CD4-positive, alpha-beta memory T cell (primary cell): Measurements from ENCODE around the gene COL5A1. TPM values are rescaled to one million over a fixed set of nuclear protein-coding genes. Genes with fewer than 3 reads are reported as not detected.

Source experiments
- CTCF ChIA-PET: fragments of 350-600 bp; sonication (Branson Sonifier 250); formaldehyde crosslinking; loops from one replicate; lab custom pipeline; 2021; ENCODE audit warnings: inconsistent platforms; ENCODE audit not compliant: partially characterized antibody; lab: Charles Lee
- POLR2A ChIA-PET: fragments of 350-600 bp; sonication (Branson Sonifier 250); formaldehyde crosslinking; loops from one replicate; lab custom pipeline; 2021; ENCODE audit not compliant: partially characterized antibody; lab: Charles Lee
- DNase-seq, 5 donors: peaks; one replicate each; pipeline versions ENCODE4 v3.0.0 to v3.0.0-alpha.2; 2020 to 2022; ENCODE audit warnings: mixed read lengths in 1 of 5
- H3K27ac ChIP-seq: one replicate; pipeline ENCODE4 v1.7.0; 2013; ENCODE audit warnings: low read depth, low read length
- H3K27me3 ChIP-seq: 2 replicates; pipeline ENCODE4 v1.7.0; 2013; ENCODE audit warnings: mild to moderate bottlenecking, low read length, moderate library complexity; ENCODE audit not compliant: insufficient read depth
- H3K36me3 ChIP-seq: 2 replicates; pipeline ENCODE4 v1.7.0; 2013; ENCODE audit warnings: mild to moderate bottlenecking, low read length, moderate library complexity; ENCODE audit not compliant: insufficient read depth
- H3K4me1 ChIP-seq: 2 replicates; pipeline ENCODE4 v1.7.0; 2013; ENCODE audit warnings: mild to moderate bottlenecking, low read length, moderate library complexity; ENCODE audit not compliant: insufficient read depth
- H3K4me3 ChIP-seq, 2 donors: one replicate each; pipeline ENCODE4 v1.7.0; 2013; ENCODE audit warnings: low read length in 2 of 2, mild to moderate bottlenecking in 1 of 2
- H3K9me3 ChIP-seq, 2 donors: one replicate each; pipeline ENCODE4 v1.7.0; 2013; ENCODE audit warnings: low read length in 2 of 2, control low read depth in 1 of 2; ENCODE audit not compliant: control insufficient read depth in 1 of 2
- H3K27ac Mint-ChIP-seq, 7 donors: one replicate each; pipeline ENCODE4 v1.8.0; 2020 to 2021; ENCODE audit warnings: mixed read lengths in 7 of 7, mild to moderate bottlenecking in 6 of 7, inconsistent platforms in 3 of 7, moderate library complexity in 3 of 7
- H3K27me3 Mint-ChIP-seq, 2 donors: one replicate each; pipeline ENCODE4 v1.8.0; 2020 to 2021; ENCODE audit warnings: mixed read lengths in 2 of 2
- H3K36me3 Mint-ChIP-seq, 2 donors: one replicate each; pipeline ENCODE4 v1.8.0; 2020 to 2021; ENCODE audit warnings: mixed read lengths in 2 of 2, inconsistent platforms in 1 of 2, mild to moderate bottlenecking in 1 of 2
- H3K4me1 Mint-ChIP-seq, 4 donors: one replicate each; pipeline ENCODE4 v1.8.0; 2020 to 2021; ENCODE audit warnings: mixed read lengths in 4 of 4, mild to moderate bottlenecking in 1 of 4
- H3K4me3 Mint-ChIP-seq, 8 donors: one replicate each; pipeline ENCODE4 v1.8.0; 2020 to 2021; ENCODE audit warnings: mixed read lengths in 8 of 8, mild to moderate bottlenecking in 7 of 8, moderate library complexity in 6 of 8, inconsistent platforms in 3 of 8
- H3K9me3 Mint-ChIP-seq, 8 donors: one replicate each; pipeline ENCODE4 v1.8.0; 2020 to 2021; ENCODE audit warnings: mixed read lengths in 8 of 8, mild to moderate bottlenecking in 5 of 8, inconsistent platforms in 3 of 8, moderate library complexity in 1 of 8
- intact Hi-C: fragments of 100-400 bp; cut with micrococcal nuclease; formaldehyde crosslinking; loops from one replicate; pipeline ENCODE4 v1.15.1; 2023
- polyA plus RNA-seq, 2 donors: library from polyadenylated mRNA; unstranded; fragments of 300-500 nt; fragmentation: Illumina TruSeq; gene quantifications; one replicate each; pipeline ENCODE4 v1.2.3, GENCODE V29; 2021
- total RNA-seq, 2 experiments: library from RNA; stranded (reverse); gene quantifications; one replicate each; pipeline ENCODE4 v1.2.3, GENCODE V29; 2021

The COL5A1 gene
- total and polyA plus RNA-seq, 4 experiments from 2014 or later = 0.36 to 1.6 (median 1.5) TPM; not detected in 1

GRCh38 chr9:134627417-134628353 is 13.9 kb upstream of the COL5A1 start:
- H3K9me3 ChIP-seq = no peaks in the 10 kb centered on the region
- DNase-seq = no peak
- no peak overlapping the region for H3K27ac ChIP-seq
- no peaks in the 10 kb centered on the region for H3K27me3 ChIP-seq
- H3K4me1 ChIP-seq = no peaks in the 10 kb centered on the region
- no peaks in the 10 kb centered on the region for H3K4me1 Mint-ChIP-seq
- intact Hi-C loops = no loop called here
- H3K27ac Mint-ChIP-seq = no peak overlapping the region
- ChIA-PET POLR2A (no interaction called here), CTCF (no interaction called here)
- no peak overlapping the region for H3K4me3 Mint-ChIP-seq
- H3K36me3 ChIP-seq = no peaks in the 10 kb centered on the region
- H3K9me3 Mint-ChIP-seq = no peaks in the 10 kb centered on the region
- H3K27me3 Mint-ChIP-seq = peaks cover 3 to 5% of the 10 kb centered on the region in 2 donors
- H3K4me3 ChIP-seq = no peak overlapping the region
- no peaks in the 10 kb centered on the region for H3K36me3 Mint-ChIP-seq

DNA sequence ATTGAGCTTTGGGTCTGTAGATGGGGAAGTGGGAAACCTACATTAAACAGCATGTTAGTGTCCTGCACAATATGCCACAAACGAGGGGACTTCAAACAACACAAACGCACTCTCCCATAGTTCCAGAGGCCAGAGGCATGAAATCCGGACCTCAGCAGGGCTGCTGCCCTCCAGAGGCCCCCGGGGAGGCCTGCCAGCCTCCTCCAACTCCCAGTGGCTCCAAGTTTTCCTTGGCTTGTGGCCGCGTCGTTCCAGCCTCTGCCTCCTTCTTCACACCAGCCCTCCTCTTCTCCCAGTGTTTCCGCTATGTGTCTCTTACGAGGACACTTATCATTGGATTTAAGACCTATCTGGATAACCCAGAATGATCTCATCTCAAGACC is 13.3 kb upstream of the COL5A1 start:
- CTCF ChIA-PET = no interaction called here
- Mint-ChIP-seq H3K4me1 (no peaks in the 10 kb centered on the region), H3K9me3 (no peaks in the 10 kb centered on the region), H3K27me3 (peaks cover 3 to 5% of the 10 kb centered on the region in 2 donors), H3K36me3 (no peaks in the 10 kb centered on the region), H3K4me3 (no peak overlapping the region), H3K27ac (no peak overlapping the region)
- no peaks in the 10 kb centered on the region for H3K27me3 ChIP-seq
- no peaks in the 10 kb centered on the region for H3K36me3 ChIP-seq
- H3K9me3 ChIP-seq = no peaks in the 10 kb centered on the region
- DNase-seq = no peak
- no peak overlapping the region for H3K4me3 ChIP-seq
- no peak overlapping the region for H3K27ac ChIP-seq
- POLR2A ChIA-PET = no interaction called here
- H3K4me1 ChIP-seq = no peaks in the 10 kb centered on the region
- intact Hi-C loops = no loop called here

DNA sequence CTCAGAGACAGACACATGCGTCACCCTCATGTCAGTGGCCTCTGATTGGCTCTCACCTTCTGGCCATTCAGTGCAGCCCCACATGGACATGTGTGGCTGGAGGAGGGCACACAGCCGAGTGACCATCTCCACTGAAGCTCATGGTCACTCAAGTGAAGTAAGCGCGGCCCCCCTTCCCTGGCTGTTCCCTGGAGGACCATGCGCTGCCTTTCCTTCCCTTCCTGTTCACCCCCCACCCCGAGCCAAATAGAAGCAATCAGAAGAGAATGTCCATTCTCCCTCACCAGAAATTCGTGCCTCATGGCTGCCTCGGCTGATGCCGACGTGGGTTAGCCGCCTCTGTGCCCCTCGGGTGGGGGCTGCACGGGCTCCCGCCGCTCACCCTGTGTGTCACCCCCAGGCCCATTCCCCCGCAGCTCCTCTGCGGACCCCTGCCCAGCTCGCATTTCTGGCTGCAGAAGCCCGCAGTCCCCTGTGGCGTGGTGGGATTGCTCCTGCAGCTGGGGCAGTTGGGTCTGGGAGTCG is 12.5 kb upstream of the COL5A1 start:
- no peak overlapping the region for H3K27ac Mint-ChIP-seq

GRCh38 chr9:134629586-134630392 is 11.8 kb upstream of the COL5A1 start:
- intact Hi-C loops = no loop called here
- DNase-seq = no peak
- POLR2A ChIA-PET = no interaction called here
- Mint-ChIP-seq H3K36me3 (no peaks in the 10 kb centered on the region), H3K27ac (no peak overlapping the region), H3K4me3 (no peak overlapping the region), H3K4me1 (no peaks in the 10 kb centered on the region), H3K9me3 (no peaks in the 10 kb centered on the region), H3K27me3 (peaks cover 1% of the 10 kb centered on the region in 2 donors)
- no peak overlapping the region for H3K27ac ChIP-seq
- no peaks in the 10 kb centered on the region for H3K4me1 ChIP-seq
- CTCF ChIA-PET = no interaction called here
- H3K9me3 ChIP-seq = no peaks in the 10 kb centered on the region
- no peaks in the 10 kb centered on the region for H3K27me3 ChIP-seq
- no peaks in the 10 kb centered on the region for H3K36me3 ChIP-seq
- H3K4me3 ChIP-seq = no peak overlapping the region

More for the DNA sequence above, 12.5 kb upstream of the COL5A1 start:
- no peaks in the 10 kb centered on the region for H3K9me3 ChIP-seq
- H3K27me3 Mint-ChIP-seq = peaks cover 1 to 5% of the 10 kb centered on the region in 2 donors
- no peaks in the 10 kb centered on the region for H3K36me3 ChIP-seq
- DNase-seq = no peak
- no peaks in the 10 kb centered on the region for H3K27me3 ChIP-seq
- ChIA-PET POLR2A (no interaction called here), CTCF (no interaction called here)
- no peak overlapping the region for H3K27ac ChIP-seq
- H3K4me1 ChIP-seq = no peaks in the 10 kb centered on the region
- no peaks in the 10 kb centered on the region for H3K4me1 Mint-ChIP-seq
- H3K4me3 Mint-ChIP-seq = no peak overlapping the region
- H3K4me3 ChIP-seq = no peak overlapping the region
- no peaks in the 10 kb centered on the region for H3K9me3 Mint-ChIP-seq
- intact Hi-C loops = no loop called here
- no peaks in the 10 kb centered on the region for H3K36me3 Mint-ChIP-seq

GRCh38 chr9:134630393-134630790 is 11.2 kb upstream of the COL5A1 start:
- POLR2A ChIA-PET = no interaction called here

GRCh38 chr9:134630861-134631260 is 10.7 kb upstream of the COL5A1 start:
- no peaks in the 10 kb centered on the region for H3K4me1 ChIP-seq
- H3K4me1 Mint-ChIP-seq = no peaks in the 10 kb centered on the region
- H3K4me3 ChIP-seq = no peak overlapping the region
- ChIA-PET POLR2A (no interaction called here), CTCF (no interaction called here)
- no peak overlapping the region for H3K27ac Mint-ChIP-seq
- H3K27me3 ChIP-seq = no peaks in the 10 kb centered on the region
- H3K27ac ChIP-seq = no peak overlapping the region
- intact Hi-C loops = no loop called here
- no peak for DNase-seq
- H3K9me3 Mint-ChIP-seq = no peaks in the 10 kb centered on the region
- H3K4me3 Mint-ChIP-seq = no peak overlapping the region
- no peaks in the 10 kb centered on the region for H3K9me3 ChIP-seq
- peaks cover 0 to 1% of the 10 kb centered on the region in 2 donors for H3K27me3 Mint-ChIP-seq
- H3K36me3 Mint-ChIP-seq = no peaks in the 10 kb centered on the region
- H3K36me3 ChIP-seq = no peaks in the 10 kb centered on the region

More at GRCh38 chr9:134630393-134630790, 11.2 kb upstream of the COL5A1 start:
- DNase-seq = no peak
- CTCF ChIA-PET = no interaction called here
- Histone ChIP-seq H3K9me3 (no peaks in the 10 kb centered on the region), H3K36me3 (no peaks in the 10 kb centered on the region), H3K4me1 (no peaks in the 10 kb centered on the region), H3K27me3 (no peaks in the 10 kb centered on the region), H3K4me3 (no peak overlapping the region), H3K27ac (no peak overlapping the region)
- Mint-ChIP-seq H3K36me3 (no peaks in the 10 kb centered on the region), H3K4me1 (no peaks in the 10 kb centered on the region), H3K27me3 (peaks cover 0 to 1% of the 10 kb centered on the region in 2 donors), H3K4me3 (no peak overlapping the region), H3K9me3 (no peaks in the 10 kb centered on the region), H3K27ac (no peak overlapping the region)
- intact Hi-C loops = no loop called here

- no peaks in the 10 kb centered on the region for H3K36me3 Mint-ChIP-seq
- no peak overlapping the region for H3K27ac Mint-ChIP-seq
- no peak for DNase-seq
- Histone ChIP-seq H3K9me3 (no peaks in the 10 kb centered on the region), H3K4me1 (no peaks in the 10 kb centered on the region), H3K27me3 (no peaks in the 10 kb centered on the region), H3K36me3 (no peaks in the 10 kb centered on the region), H3K27ac (no peak overlapping the region), H3K4me3 (no peak overlapping the region)
- H3K9me3 Mint-ChIP-seq = peaks cover 0 to 2% (median 0%) of the 10 kb centered on the region in 8 donors
- ChIA-PET CTCF (no interaction called here), POLR2A (no interaction called here)
- intact Hi-C loops = no loop called here
- peaks cover 0 to 1% of the 10 kb centered on the region in 2 donors for H3K27me3 Mint-ChIP-seq
- H3K4me3 Mint-ChIP-seq = no peak overlapping the region
- no peaks in the 10 kb centered on the region for H3K4me1 Mint-ChIP-seq
Measured at GRCh38 chr9:134631881-134632280, 9.7 kb upstream of the COL5A1 start.
